GM23338 (cell line): Measurements from ENCODE around the gene KIF1A. TPM values are rescaled to one million over a fixed set of nuclear protein-coding genes. Genes with fewer than 3 reads are reported as not detected.

Source experiments
- ATAC-seq: fragments of 200-7000 bp; cut with Tn5 transposase; 3 replicates; pipeline ENCODE4 v1.9.1; 2020
- DNase-seq: peaks from one replicate; pipeline ENCODE4 v3.0.0-alpha.2; 2015; ENCODE audit warnings: low spot score
- H2AFZ ChIP-seq: fragments of 200-600 bp; sonication (generic); 2 replicates; pipeline ENCODE4 v1.8.0; 2016; ENCODE audit warnings: antibody characterized with exemption, mild to moderate bottlenecking, moderate library complexity
- H3F3A ChIP-seq: fragments of 200-600 bp; sonication (generic); replicated peaks from 2 replicates; pipeline ENCODE4 v1.8.0; 2017; ENCODE audit warnings: antibody characterized with exemption, mixed run types, low read depth
- H3K27ac ChIP-seq: fragments of 200-600 bp; sonication (generic); 2 replicates; pipeline ENCODE4 v1.6.1; 2016; ENCODE audit warnings: low read depth
- H3K27me3 ChIP-seq: fragments of 200-600 bp; sonication (generic); 2 replicates; pipeline ENCODE4 v1.8.0; 2016; ENCODE audit warnings: mild to moderate bottlenecking, mixed run types, moderate library complexity; ENCODE audit not compliant: insufficient read depth
- H3K36me3 ChIP-seq: fragments of 200-600 bp; sonication (generic); 2 replicates; pipeline ENCODE4 v1.8.0; 2016; ENCODE audit warnings: mild to moderate bottlenecking; ENCODE audit not compliant: insufficient read depth
- H3K4me1 ChIP-seq: fragments of 200-600 bp; sonication (generic); 2 replicates; pipeline ENCODE4 v1.8.0; 2016; ENCODE audit warnings: mild to moderate bottlenecking, moderate library complexity; ENCODE audit not compliant: insufficient read depth
- H3K4me2 ChIP-seq: fragments of 200-600 bp; sonication (generic); 2 replicates; pipeline ENCODE4 v1.7.1; 2017; ENCODE audit warnings: mixed run types
- H3K4me3 ChIP-seq: fragments of 200-600 bp; sonication (generic); 2 replicates; pipeline ENCODE4 v1.6.1; 2016; ENCODE audit warnings: mixed run types
- H3K79me2 ChIP-seq: fragments of 200-600 bp; sonication (generic); replicated peaks from 2 replicates; pipeline ENCODE4 v1.8.0; 2017; ENCODE audit warnings: mild to moderate bottlenecking; ENCODE audit not compliant: insufficient read depth
- H3K9me2 ChIP-seq: fragments of 200-600 bp; sonication (generic); 2 replicates; pipeline ENCODE4 v1.8.0; 2017; ENCODE audit not compliant: insufficient read depth
- H4K20me1 ChIP-seq: fragments of 200-600 bp; sonication (generic); replicated peaks from 2 replicates; pipeline ENCODE4 v1.8.0; 2017; ENCODE audit warnings: mild to moderate bottlenecking; ENCODE audit not compliant: insufficient read depth
- H3K27ac Mint-ChIP-seq: 2 replicates; pipeline ENCODE4 v1.8.0; 2020; ENCODE audit warnings: inconsistent platforms, mild to moderate bottlenecking, moderate library complexity, mixed read lengths
- H3K27me3 Mint-ChIP-seq: 3 replicates; pipeline ENCODE4 v1.8.0; 2022; ENCODE audit warnings: low read depth, mild to moderate bottlenecking, moderate library complexity, mixed read lengths, inconsistent platforms; ENCODE audit not compliant: insufficient read depth, poor library complexity
- H3K36me3 Mint-ChIP-seq: 3 replicates; pipeline ENCODE4 v1.8.0; 2021; ENCODE audit warnings: low read depth, mild to moderate bottlenecking, inconsistent platforms, moderate library complexity, mixed read lengths
- H3K4me1 Mint-ChIP-seq: 3 replicates; pipeline ENCODE4 v1.8.0; 2020; ENCODE audit warnings: mild to moderate bottlenecking, inconsistent platforms, mixed read lengths
- H3K4me3 Mint-ChIP-seq: 3 replicates; pipeline ENCODE4 v1.8.0; 2021; ENCODE audit warnings: moderate library complexity, mild to moderate bottlenecking, inconsistent platforms, mixed read lengths
- H3K9me3 Mint-ChIP-seq: 3 replicates; pipeline ENCODE4 v1.8.0; 2020; ENCODE audit warnings: moderate library complexity, mild to moderate bottlenecking, inconsistent platforms, mixed read lengths
- CREB1 ChIP-seq: fragments of 250-450 bp; sonication (Bioruptor Pico); IDR thresholded peaks from 2 replicates; pipeline ENCODE4 v1.5.0; 2020; ENCODE audit warnings: low read depth, mild to moderate bottlenecking, moderate library complexity
- CTCF ChIP-seq, 2 experiments: fragments of 200-600 bp in 1 of 2; sonication (generic) in 1 of 2; conservative IDR thresholded peaks; 2 replicates each; pipeline versions ENCODE4 v1.5.1 to v1.6.1; 2016 to 2017; ENCODE audit warnings: antibody characterized with exemption in 2 of 2, low read depth in 2 of 2, mild to moderate bottlenecking in 2 of 2, moderate library complexity in 1 of 2
- ETS1 ChIP-seq: IDR thresholded peaks from 2 replicates; pipeline ENCODE4 v1.6.1; 2016; ENCODE audit warnings: antibody characterized with exemption
- EZH2 ChIP-seq: fragments of 200-600 bp; sonication (generic); IDR thresholded peaks from one replicate; pipeline ENCODE4 v1.8.0; 2017; ENCODE audit warnings: antibody characterized with exemption, mild to moderate bottlenecking, low read depth; ENCODE audit not compliant: unreplicated experiment
- EZH2phosphoT487 ChIP-seq: fragments of 200-600 bp; sonication (generic); IDR thresholded peaks from one replicate; pipeline ENCODE4 v1.8.1; 2018; ENCODE audit warnings: antibody characterized with exemption; ENCODE audit not compliant: unreplicated experiment
- JUNB ChIP-seq: IDR thresholded peaks from one replicate; pipeline ENCODE4 v1.6.1; 2016; ENCODE audit warnings: antibody characterized with exemption; ENCODE audit not compliant: unreplicated experiment
- NANOG ChIP-seq: IDR thresholded peaks from 2 replicates; pipeline ENCODE4 v1.6.1; 2016; ENCODE audit warnings: antibody characterized with exemption, borderline replicate concordance
- POLR2AphosphoS5 ChIP-seq: IDR thresholded peaks from 2 replicates; pipeline ENCODE4 v1.6.1; 2016; ENCODE audit warnings: antibody characterized with exemption, low read depth
- REST ChIP-seq: IDR thresholded peaks from one replicate; pipeline ENCODE4 v1.6.1; 2018; ENCODE audit warnings: antibody characterized with exemption; ENCODE audit not compliant: unreplicated experiment
- STAT1 ChIP-seq: IDR thresholded peaks from one replicate; pipeline ENCODE4 v1.6.1; 2016; ENCODE audit warnings: antibody characterized with exemption; ENCODE audit not compliant: unreplicated experiment
- ZNF114 ChIP-seq: fragments of 250-450 bp; sonication (Bioruptor Pico); IDR thresholded peaks from 2 replicates; pipeline ENCODE4 v1.5.0; 2020; ENCODE audit warnings: mild to moderate bottlenecking, moderate library complexity
- ZNF331 ChIP-seq: fragments of 250-450 bp; sonication (Bioruptor Pico); IDR thresholded peaks from 2 replicates; pipeline ENCODE4 v1.5.0; 2020; ENCODE audit warnings: low read depth, mild to moderate bottlenecking, moderate library complexity
- ZNF462 ChIP-seq: fragments of 250-450 bp; sonication (Bioruptor Pico); IDR thresholded peaks from 2 replicates; pipeline ENCODE4 v1.5.0; 2020; ENCODE audit warnings: mild to moderate bottlenecking, moderate library complexity
- polyA plus RNA-seq: library from polyadenylated mRNA; unstranded; fragments of >200 nt; fragmentation: Nextera tagmentation; extraction: Ambion mirVana; gene quantifications from 2 replicates; pipeline ENCODE4 v1.2.1, GENCODE V29; 2016
- total RNA-seq: library from RNA; depleted of rRNA; stranded (reverse); fragments of >200 nt; shearing (Covaris generic); gene quantifications from 2 replicates; pipeline ENCODE4 v1.2.3, GENCODE V29; 2014

KIF1A gene
- total and polyA plus RNA-seq, 2 experiments from 2014 or later = 169 to 214 TPM

DNA sequence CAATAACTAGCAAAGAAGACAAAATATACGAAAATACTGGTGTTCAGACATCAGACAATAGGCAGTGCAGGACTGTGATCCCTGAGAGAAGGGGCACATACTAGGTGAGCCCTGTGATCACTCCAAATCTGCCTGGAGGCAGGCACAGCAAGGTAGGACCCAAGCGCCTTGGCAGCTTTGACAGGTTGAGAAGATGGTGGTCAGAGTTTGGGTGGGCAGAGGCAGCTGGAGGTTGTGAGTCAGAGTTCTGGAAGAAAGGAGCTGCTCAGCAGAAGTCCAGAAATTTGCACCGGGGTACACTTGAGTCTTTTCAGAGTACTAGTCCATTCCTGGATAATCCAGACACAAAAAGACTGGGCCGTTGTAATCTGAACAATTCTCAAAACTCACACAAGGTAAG is 14.0 kb downstream of the KIF1A start:
- H3K9me2 ChIP-seq = no peaks in the 10 kb centered on the region
- H3K36me3 ChIP-seq = no peaks in the 10 kb centered on the region; the same call in 1 of the 2 replicates
- no peaks in the 10 kb centered on the region for H3K27me3 ChIP-seq
- no peak overlapping the region for H3K27ac ChIP-seq
- H4K20me1 ChIP-seq = peaks cover 64% of the 10 kb centered on the region
- H3K4me1 Mint-ChIP-seq = peaks cover 44% of the 10 kb centered on the region
- H3F3A ChIP-seq = no peaks in the 10 kb centered on the region
- H3K79me2 ChIP-seq = peaks cover 98% of the 10 kb centered on the region
- H3K4me1 ChIP-seq = 0 out of 2 replicates have a peak, but pooled peaks cover 5% of the 10 kb centered on the region
- no peak overlapping the region for H3K4me2 ChIP-seq
- H3K9me3 Mint-ChIP-seq = no peaks in the 10 kb centered on the region
- no peak overlapping the region for H3K4me3 Mint-ChIP-seq
- DNase-seq = no peak
- no peak overlapping the region for H2AFZ ChIP-seq
- peaks cover 71% of the 10 kb centered on the region for H3K36me3 Mint-ChIP-seq
- H3K4me3 ChIP-seq = no peak overlapping the region
- peaks cover 11% of the 10 kb centered on the region for H3K27me3 Mint-ChIP-seq
- H3K27ac Mint-ChIP-seq = no peak overlapping the region
- no peak for TF ChIP-seq NANOG
- TF ChIP-seq JUNB = no peak
- TF ChIP-seq EZH2 = no peak
- no peak for TF ChIP-seq CTCF (conservative IDR thresholded peaks at IDR 0.05; ENCODE audit: low read depth in 2 of 2)
- TF ChIP-seq ZNF331 (CRISPR knock-in tag) = no peak
- TF ChIP-seq ETS1 = no peak
- TF ChIP-seq CREB1 (CRISPR knock-in tag) = no peak
- TF ChIP-seq REST = no peak
- TF ChIP-seq ZNF114 (CRISPR knock-in tag) = no peak
- no peak for TF ChIP-seq ZNF462
- TF ChIP-seq EZH2phosphoT487 = no peak
- no peak for TF ChIP-seq POLR2AphosphoS5
- TF ChIP-seq STAT1 = no peak
- ATAC-seq = no peak
